DMS79 treated with DMSO at 0.1 percent for 48 hours (cell line): ENCODE data around the gene HK2.

Experiments
- DNase-seq: peaks from one replicate; lab custom pipeline; 2025; lab: John Stamatoyannopoulos, UW

The HK2 gene

DNA sequence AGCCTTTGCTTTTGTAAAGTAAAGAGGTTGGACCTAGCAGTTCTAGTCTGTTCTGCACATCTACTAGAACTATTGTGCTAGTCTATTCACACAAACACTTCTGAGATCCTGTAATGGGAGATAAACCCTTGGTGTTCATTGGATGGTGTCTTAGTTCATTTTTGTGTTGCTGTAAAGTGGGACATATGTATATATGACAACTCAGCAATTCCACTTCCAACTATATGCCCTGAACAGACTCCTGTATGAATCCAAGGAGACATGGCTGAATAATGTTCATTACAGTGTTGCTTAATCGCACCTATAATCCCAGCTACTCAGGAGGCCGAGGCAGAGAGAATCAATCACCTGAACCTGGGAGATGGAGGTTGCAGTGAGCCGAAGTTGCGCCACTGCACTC is 23.3 kb downstream of the HK2 start:
- DNase-seq = no peak

DNA sequence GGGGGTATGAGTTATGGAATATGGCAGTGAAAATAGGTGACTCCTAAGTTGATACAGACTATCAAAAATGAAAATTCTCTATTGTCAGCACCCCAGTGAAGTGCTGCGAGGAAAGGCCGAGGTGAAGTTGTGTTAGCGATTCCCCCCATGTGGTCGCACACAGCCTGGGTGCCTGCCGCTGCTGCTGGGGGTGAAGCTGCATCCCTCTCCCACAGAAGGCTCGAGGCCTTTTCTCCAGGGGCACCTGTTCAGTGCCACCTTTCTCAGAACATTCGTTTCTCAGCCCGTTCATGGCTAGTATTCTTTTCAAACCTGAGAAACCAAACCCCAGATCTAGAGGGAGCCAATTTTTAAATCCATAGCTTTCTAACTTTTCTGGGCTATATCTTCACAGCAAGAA is 23.8 kb downstream of the HK2 start:
- no peak for DNase-seq

DNA sequence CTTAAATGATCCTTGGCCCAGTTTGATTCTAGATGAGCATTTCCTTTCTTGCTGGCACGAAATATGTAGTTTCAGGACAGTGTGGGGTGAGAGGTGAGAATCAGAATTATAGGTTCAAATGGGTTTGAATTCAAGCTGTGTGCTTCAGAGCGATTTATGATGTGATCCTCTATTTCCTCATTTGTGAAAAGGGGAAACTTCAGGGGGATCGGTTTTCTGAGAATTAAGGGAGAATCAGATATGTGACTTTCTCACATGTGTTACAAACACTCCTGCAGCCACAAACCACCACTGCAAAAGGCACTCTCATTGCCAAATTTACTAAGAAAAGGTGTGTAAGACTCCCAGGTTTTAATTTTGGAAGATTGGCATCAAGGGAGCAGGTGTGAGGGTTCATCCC is 24.4 kb downstream of the HK2 start:
- no peak for DNase-seq

DNA sequence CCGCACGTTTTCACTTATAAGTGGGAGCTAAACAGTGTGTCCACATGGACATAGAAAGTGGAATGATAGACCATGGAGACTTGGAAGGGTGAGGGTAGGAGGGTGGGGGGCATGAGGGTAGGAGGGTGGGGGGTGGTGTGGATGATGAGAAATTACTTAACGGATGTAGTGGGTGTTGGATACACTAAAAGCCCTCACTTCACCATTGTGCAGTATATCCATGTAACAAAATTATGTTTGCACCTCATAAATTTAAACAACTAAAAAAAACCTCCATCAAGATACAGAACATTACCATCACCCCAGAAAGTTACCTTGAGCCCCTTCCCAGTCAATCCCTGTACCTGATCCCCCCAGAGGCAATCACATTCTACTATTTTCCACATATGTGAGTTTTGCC is 26.2 kb downstream of the HK2 start:
- DNase-seq = no peak

DNA sequence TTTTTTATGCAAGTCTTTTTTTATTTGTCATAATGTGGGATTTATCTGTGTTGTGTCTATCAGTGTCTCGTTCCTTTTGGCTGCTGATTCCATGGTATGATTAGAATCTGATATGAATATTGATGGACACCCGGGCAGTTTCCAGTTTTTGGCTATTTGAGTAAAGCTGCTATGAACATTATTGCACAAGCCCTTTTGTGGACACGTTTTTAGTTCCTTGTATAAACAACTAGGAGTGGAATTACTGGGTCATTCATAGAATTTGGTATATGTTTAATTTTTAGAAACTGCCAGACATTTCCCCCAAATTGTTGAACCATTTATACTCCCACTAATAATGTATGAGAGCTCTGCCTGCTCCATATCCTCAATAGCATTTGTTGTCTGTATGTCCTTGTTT is 26.6 kb downstream of the HK2 start:
- DNase-seq = no peak

DNA sequence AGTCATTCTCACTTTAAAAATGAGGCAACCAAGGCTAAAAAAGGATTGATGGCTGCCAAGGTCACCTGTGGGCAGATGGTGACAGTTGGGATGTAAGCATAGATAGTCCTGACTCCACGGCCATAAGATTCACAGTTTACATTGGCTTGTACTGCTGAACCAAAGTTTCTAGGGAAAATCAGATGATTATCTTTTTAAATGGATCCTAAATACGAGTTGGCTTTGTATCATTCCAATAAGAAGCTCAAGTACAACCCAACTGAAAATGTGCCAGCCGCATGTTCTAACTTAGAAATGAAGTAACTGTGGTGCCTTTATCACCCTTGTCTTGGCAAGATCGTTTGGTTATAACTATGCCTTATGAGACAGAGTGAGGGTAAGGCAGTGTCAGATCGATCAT is 27.6 kb downstream of the HK2 start:
- DNase-seq = no peak

DNA sequence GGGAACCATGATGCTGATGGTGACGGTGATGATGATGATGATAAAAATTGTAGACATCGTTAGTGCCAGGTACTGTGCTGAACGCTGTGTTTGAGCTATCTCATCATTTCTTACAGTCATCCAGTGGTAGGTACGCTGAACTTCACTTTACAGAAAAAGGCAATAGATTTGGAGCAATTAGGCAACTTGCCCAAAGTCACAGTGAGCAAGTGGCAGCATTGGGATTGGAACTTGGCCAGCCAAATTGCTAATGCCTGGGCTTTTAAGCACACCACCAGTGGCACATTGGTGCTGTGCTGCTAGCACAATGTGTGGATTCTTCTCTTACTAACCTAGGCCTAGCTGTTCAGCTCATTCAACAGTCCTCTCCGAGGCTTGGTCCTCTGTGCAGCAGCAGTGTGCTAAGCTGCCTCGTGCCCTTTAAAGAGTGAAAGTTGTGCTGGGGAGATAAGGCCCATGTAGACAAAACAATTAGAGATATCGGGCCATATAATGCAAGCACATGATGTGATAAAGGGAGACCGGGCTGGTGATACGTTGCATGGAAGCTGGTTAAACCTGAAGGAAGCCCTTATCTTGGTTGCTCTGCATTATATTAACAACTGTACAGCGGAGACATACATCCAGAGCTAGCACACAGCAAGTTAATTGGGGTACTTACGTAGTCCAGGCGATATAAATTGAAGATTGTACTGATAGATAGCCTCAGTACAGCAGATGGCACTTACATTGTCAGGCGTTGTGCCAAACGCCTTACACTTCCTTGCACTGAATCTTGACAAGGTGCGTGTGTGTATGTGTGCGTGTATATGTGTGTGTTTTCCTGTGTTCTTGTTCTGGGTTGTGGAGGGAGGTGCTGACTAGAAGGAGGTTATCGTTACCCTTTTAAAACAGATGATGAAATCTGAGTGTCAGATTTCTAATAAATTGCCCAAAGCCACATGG is 28.4 kb downstream of the HK2 start:
- DNase-seq = peak; percentile 64

DNA sequence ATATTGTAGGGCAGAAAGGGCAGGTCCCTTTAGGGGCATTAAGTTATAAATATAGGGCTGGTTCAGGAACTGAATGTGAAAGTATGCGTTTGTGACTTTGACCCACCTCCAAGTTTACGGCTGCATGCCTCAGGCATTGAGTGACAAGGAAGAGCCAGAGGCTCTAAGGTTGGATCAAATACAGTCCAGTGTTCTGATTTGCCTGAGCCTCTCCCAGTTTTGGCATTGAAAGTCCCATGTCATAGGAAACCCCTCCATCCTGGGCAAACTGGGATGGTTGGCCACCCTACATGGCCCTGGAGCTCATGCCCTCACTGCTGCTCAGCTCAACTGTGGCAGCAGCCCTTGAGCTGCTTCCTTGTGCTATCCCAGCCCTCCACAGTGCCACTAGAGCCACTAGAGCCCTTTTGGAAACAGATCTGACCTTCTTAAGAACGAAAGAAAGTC is 29.9 kb downstream of the HK2 start:
- no peak for DNase-seq

DNA sequence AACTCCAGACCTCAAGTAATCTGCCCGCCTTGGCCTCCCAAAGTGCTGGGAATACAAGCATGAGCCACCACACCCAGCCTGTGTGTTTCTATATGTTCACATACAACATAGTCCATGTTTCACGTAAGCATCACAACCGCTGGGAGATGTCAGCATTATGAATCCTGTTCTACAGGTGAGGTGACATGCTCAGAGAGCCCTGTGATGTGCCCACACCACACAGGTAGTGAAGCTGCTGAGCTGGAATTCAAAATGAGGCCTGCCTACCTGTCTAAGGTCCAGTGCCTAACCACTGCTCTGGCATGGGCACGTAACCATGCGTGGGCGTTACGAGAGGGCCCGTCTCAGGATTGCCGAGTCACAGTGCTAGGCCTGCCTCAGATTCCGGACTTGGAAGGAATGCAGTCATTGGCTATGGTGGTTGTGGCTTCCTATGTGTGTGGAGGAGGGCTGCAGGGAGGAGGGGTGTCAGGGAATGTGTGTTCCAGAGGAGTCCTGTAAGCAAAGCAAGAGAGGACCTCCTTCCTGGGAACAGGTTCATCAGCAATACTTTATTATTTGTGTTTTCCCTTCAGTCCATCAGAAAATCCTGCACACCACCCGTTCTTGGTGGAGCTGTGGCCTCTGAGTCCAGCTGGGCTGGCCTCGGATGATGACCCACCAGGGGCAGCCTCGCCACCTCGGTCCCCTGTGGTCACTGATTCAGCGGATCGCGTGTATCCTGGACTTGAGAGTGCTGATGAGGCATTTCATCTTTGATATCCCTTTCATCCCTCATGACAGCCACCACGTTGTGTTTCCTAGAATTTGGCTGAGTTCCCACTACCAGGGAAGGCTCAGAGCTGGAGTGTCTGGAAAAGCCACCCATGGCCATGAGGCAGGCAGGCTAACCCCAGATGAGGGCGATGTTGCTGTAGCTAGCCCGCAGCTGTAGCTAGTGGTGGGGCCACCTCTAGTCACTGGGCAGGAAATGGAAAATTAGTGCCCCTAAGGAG is 31.1 kb downstream of the HK2 start:
- DNase-seq = no peak

DNA sequence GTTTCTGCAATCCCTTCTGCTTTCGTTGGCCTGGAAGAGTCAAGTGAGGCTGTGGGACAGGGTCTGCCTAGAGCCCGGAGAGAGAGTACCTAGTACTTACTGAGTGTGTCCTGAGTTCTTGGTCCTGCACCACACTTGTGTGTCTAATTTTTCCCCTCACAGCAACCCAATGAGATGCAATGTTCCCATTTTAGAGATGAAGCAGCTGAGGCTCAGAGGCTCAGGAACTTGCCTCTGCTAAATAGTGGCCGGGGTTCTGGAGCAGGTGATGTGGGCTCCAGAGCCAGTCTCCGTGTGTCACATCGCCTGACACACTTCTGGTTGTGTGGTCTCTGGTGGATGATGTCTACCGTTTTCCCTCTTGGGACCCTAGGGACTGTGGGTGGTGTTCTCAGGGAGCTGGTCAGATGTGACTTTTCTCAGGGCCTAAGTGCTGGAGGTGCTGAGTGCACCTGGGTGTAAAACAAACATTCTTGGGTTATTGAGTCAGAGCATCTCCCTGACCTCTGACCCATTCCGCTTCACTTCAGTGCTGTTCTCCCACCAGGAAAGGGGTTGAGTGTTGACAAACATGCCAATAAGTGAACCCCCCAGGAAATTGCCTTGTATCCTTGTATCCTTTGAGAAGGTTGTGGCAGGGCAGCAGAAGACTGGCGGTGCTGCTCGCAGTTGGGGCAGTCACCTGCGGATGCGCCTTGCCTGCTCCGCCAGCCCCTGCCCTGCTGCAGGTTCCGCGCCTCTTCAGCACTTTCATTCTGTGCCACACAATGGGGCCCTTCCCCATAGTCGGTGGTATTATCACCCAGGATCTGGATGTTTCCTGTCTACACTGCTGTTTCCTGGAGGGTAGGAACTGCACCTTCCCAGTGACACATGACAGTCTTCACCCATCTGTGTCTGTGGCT is 32.1 kb downstream of the HK2 start:
- no peak for DNase-seq

DNA sequence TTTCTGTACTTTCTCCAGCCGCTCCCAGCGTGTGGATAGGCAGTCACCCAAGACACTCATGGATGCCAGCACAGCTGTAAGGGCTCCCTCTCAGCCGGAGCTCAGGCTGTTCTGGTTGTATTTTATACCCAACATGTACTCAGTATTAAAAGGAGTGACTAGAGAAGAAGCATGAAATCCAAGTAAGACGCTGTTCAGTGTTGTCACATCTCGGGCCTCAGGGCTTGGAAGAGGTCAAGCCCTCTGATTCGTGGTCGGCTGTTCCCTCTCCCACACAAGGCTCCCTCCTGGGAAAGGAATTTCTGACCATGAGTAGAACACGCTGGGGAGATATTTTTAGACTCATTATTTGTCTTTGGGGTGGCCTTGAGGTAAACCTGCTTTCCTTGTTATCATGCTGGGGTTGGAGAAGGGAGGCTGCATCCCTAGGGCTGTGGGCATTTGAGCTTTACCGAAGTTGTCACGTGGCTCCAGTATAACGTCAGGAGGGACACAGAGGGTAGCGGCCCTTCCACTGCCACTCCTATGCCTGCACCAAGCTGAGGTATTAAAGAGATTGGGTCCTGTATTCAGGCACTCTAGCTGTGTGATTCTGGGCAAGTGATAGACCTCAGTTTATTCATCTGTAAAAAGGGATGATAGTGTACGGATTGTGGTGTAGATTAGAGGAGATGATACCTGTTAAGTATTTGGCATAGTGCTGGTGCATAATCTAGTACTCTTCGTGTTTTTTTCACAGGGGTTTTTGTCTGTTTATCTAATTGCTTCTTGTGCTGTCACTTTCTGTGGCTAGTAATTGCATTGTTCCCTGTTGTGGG is 34.1 kb downstream of the HK2 start:
- no peak for DNase-seq

GRCh38 chr2:74869517-74869916 is 35.6 kb downstream of the HK2 start:
- no peak for DNase-seq

DNA sequence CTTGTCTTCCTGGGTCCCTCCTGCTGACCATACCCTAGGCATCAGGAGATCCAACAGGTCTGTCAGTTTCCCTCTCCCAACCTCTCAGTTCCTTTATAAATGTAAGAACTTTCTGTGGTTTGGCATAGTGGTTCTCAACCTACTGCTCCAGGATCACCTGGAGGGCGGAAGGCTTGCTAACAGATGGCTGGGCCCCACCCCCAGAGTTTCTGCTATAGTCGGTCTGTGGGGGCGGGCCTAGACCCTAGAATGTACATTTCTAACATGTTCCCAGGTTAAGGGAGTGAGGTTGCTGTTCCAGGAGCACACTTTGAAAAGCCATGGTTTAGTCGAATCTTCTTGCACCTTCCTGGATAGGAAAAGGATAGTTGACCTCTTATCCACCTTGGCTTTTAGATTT is 37.0 kb downstream of the HK2 start:
- no peak for DNase-seq

GRCh38 chr2:74871414-74871813 is 37.5 kb downstream of the HK2 start:
- DNase-seq = no peak

DNA sequence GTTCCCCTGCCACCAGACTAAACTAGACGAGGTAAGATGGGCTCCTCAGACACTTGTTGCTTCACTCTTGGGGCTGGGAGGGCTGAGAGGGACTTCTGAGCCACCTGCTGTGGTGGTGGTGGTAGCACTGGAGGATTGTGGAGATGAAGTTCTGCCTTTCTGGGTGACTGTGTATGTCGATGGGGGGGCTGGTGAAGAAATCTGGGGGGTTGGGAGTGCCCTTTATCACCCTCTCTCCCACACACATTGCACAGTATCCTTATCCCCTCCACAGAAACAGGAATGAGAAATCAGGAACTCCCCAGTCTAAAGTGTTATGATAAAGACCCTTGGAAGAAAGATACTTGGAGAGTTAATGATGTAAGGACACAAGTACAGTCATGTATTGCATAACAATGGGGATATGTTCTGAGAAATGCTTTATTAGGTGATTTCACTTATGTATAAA is 38.5 kb downstream of the HK2 start:
- DNase-seq = no peak

GRCh38 chr2:74873012-74873665 is 39.2 kb downstream of the HK2 start:
- no peak for DNase-seq

GRCh38 chr2:74873678-74874640 is 40.0 kb downstream of the HK2 start:
- DNase-seq = no peak

GRCh38 chr2:74876081-74876886 is 42.4 kb downstream of the HK2 start:
- DNase-seq = peak; percentile 50
